ENCODE data around the gene ZDHHC11B.
"Not testable (repeated sequence)": the region's sequence is repeated elsewhere in the genome, so short reads cannot be mapped to it uniquely, and the experiment has no call there.

Gene ZDHHC11B

GRCh38 chr5:763397-763796, 21.1 kb downstream of the ZDHHC11B start:
- no peaks in the 10 kb centered on the region for H3K9me3 ChIP-seq (replicated peaks; ENCODE audit: low read length)

GRCh38 chr5:762996-763395, 21.5 kb downstream of the ZDHHC11B start:
- not testable (repeated sequence) for H3K9ac ChIP-seq (ENCODE audit: low read depth, low read length); H3K36me3 ChIP-seq (ENCODE audit: insufficient read depth, low read length); H3K4me3 ChIP-seq (ENCODE audit: low read length); H3K4me1 ChIP-seq (ENCODE audit: control insufficient read depth, insufficient read depth, low read length); H3K4me2 ChIP-seq (ENCODE audit: low read length); H3K9me3 ChIP-seq (replicated peaks; ENCODE audit: low read length)
- peaks cover 16% of the 10 kb centered on the region for H3K27me3 ChIP-seq (ENCODE audit: control insufficient read depth, insufficient read depth, low read length)

More at GRCh38 chr5:763397-763796, 21.1 kb downstream of the ZDHHC11B start:
- Histone ChIP-seq H3K4me1 (ENCODE audit: control insufficient read depth, insufficient read depth, low read length) (no peaks in the 10 kb centered on the region), H3K4me3 (ENCODE audit: low read length) (no peak overlapping the region), H3K36me3 (ENCODE audit: insufficient read depth, low read length) (no peaks in the 10 kb centered on the region), H3K4me2 (ENCODE audit: low read length) (no peak overlapping the region), H3K9ac (ENCODE audit: low read depth, low read length) (no peak overlapping the region), H3K27me3 (ENCODE audit: control insufficient read depth, insufficient read depth, low read length) (peaks cover 12% of the 10 kb centered on the region)

GRCh38 chr5:761854-762710, 22.4 kb downstream of the ZDHHC11B start:
- no peak overlapping the region for H3K4me2 ChIP-seq (ENCODE audit: low read length)
- H3K9ac ChIP-seq (ENCODE audit: low read depth, low read length) = no peak overlapping the region
- no peaks in the 10 kb centered on the region for H3K4me1 ChIP-seq (ENCODE audit: control insufficient read depth, insufficient read depth, low read length)
- peaks cover 25% of the 10 kb centered on the region for H3K27me3 ChIP-seq (ENCODE audit: control insufficient read depth, insufficient read depth, low read length)
- no peaks in the 10 kb centered on the region for H3K36me3 ChIP-seq (ENCODE audit: insufficient read depth, low read length)
- no peaks in the 10 kb centered on the region for H3K9me3 ChIP-seq (replicated peaks; ENCODE audit: low read length)
- H3K4me3 ChIP-seq (ENCODE audit: low read length) = no peak overlapping the region

GRCh38 chr5:761059-761771, 23.3 kb downstream of the ZDHHC11B start:
- H3K27me3 ChIP-seq (ENCODE audit: control insufficient read depth, insufficient read depth, low read length) = peaks cover 30% of the 10 kb centered on the region

GRCh38 chr5:760363-761058, 24.0 kb downstream of the ZDHHC11B start:
- H3K36me3 ChIP-seq (ENCODE audit: insufficient read depth, low read length) = no peaks in the 10 kb centered on the region
- no peak overlapping the region for H3K9ac ChIP-seq (ENCODE audit: low read depth, low read length)
- H3K4me2 ChIP-seq (ENCODE audit: low read length) = no peak overlapping the region
- peaks cover 30% of the 10 kb centered on the region for H3K27me3 ChIP-seq (ENCODE audit: control insufficient read depth, insufficient read depth, low read length)
- no peaks in the 10 kb centered on the region for H3K9me3 ChIP-seq (replicated peaks; ENCODE audit: low read length)
- H3K4me3 ChIP-seq (ENCODE audit: low read length) = no peak overlapping the region
- H3K4me1 ChIP-seq (ENCODE audit: control insufficient read depth, insufficient read depth, low read length) = no peaks in the 10 kb centered on the region

More at GRCh38 chr5:761059-761771, 23.3 kb downstream of the ZDHHC11B start:
- Histone ChIP-seq H3K9me3 (replicated peaks; ENCODE audit: low read length) (no peaks in the 10 kb centered on the region), H3K4me2 (ENCODE audit: low read length) (no peak overlapping the region), H3K4me1 (ENCODE audit: control insufficient read depth, insufficient read depth, low read length) (no peaks in the 10 kb centered on the region), H3K36me3 (ENCODE audit: insufficient read depth, low read length) (no peaks in the 10 kb centered on the region), H3K4me3 (ENCODE audit: low read length) (no peak overlapping the region), H3K9ac (ENCODE audit: low read depth, low read length) (no peak overlapping the region)

- Histone ChIP-seq H3K36me3 (ENCODE audit: insufficient read depth, low read length) (no peaks in the 10 kb centered on the region), H3K27me3 (ENCODE audit: control insufficient read depth, insufficient read depth, low read length) (peaks cover 30% of the 10 kb centered on the region), H3K9me3 (replicated peaks; ENCODE audit: low read length) (no peaks in the 10 kb centered on the region), H3K9ac (ENCODE audit: low read depth, low read length) (no peak overlapping the region), H3K4me2 (ENCODE audit: low read length) (no peak overlapping the region), H3K4me1 (ENCODE audit: control insufficient read depth, insufficient read depth, low read length) (no peaks in the 10 kb centered on the region), H3K4me3 (ENCODE audit: low read length) (no peak overlapping the region)
These were observed 24.7 kb downstream of the ZDHHC11B start for GRCh38 chr5:759781-760362.

- Histone ChIP-seq H3K4me3 (ENCODE audit: low read length) (no peak overlapping the region), H3K4me1 (ENCODE audit: control insufficient read depth, insufficient read depth, low read length) (no peaks in the 10 kb centered on the region), H3K36me3 (ENCODE audit: insufficient read depth, low read length) (no peaks in the 10 kb centered on the region), H3K9me3 (replicated peaks; ENCODE audit: low read length) (no peaks in the 10 kb centered on the region), H3K27me3 (ENCODE audit: control insufficient read depth, insufficient read depth, low read length) (peaks cover 30% of the 10 kb centered on the region), H3K4me2 (ENCODE audit: low read length) (no peak overlapping the region), H3K9ac (ENCODE audit: low read depth, low read length) (no peak overlapping the region)
These were observed 25.3 kb downstream of the ZDHHC11B start for GRCh38 chr5:759111-759751.

- H3K4me3 ChIP-seq (ENCODE audit: low read length) = no peak overlapping the region
- no peak overlapping the region for H3K4me2 ChIP-seq (ENCODE audit: low read length)
- H3K36me3 ChIP-seq (ENCODE audit: insufficient read depth, low read length) = no peaks in the 10 kb centered on the region
- H3K27me3 ChIP-seq (ENCODE audit: control insufficient read depth, insufficient read depth, low read length) = peaks cover 30% of the 10 kb centered on the region
- H3K9me3 ChIP-seq (replicated peaks; ENCODE audit: low read length) = no peaks in the 10 kb centered on the region
- no peak overlapping the region for H3K9ac ChIP-seq (ENCODE audit: low read depth, low read length)
- no peaks in the 10 kb centered on the region for H3K4me1 ChIP-seq (ENCODE audit: control insufficient read depth, insufficient read depth, low read length)
These were observed 25.9 kb downstream of the ZDHHC11B start for GRCh38 chr5:758698-759053.

- no peak overlapping the region for H3K9ac ChIP-seq (ENCODE audit: low read depth, low read length)
- H3K9me3 ChIP-seq (replicated peaks; ENCODE audit: low read length) = no peaks in the 10 kb centered on the region
These were observed 26.4 kb downstream of the ZDHHC11B start for GRCh38 chr5:757931-758697.

GRCh38 chr5:757346-757930, 27.1 kb downstream of the ZDHHC11B start:
- Histone ChIP-seq H3K27me3 (ENCODE audit: control insufficient read depth, insufficient read depth, low read length) (peaks cover 30% of the 10 kb centered on the region), H3K4me1 (ENCODE audit: control insufficient read depth, insufficient read depth, low read length) (no peaks in the 10 kb centered on the region), H3K4me3 (ENCODE audit: low read length) (no peak overlapping the region), H3K4me2 (ENCODE audit: low read length) (no peak overlapping the region), H3K36me3 (ENCODE audit: insufficient read depth, low read length) (no peaks in the 10 kb centered on the region), H3K9ac (ENCODE audit: low read depth, low read length) (no peak overlapping the region), H3K9me3 (replicated peaks; ENCODE audit: low read length) (no peaks in the 10 kb centered on the region)

More at GRCh38 chr5:757931-758697, 26.4 kb downstream of the ZDHHC11B start:
- Histone ChIP-seq H3K36me3 (ENCODE audit: insufficient read depth, low read length) (no peaks in the 10 kb centered on the region), H3K4me1 (ENCODE audit: control insufficient read depth, insufficient read depth, low read length) (no peaks in the 10 kb centered on the region), H3K4me3 (ENCODE audit: low read length) (no peak overlapping the region), H3K4me2 (ENCODE audit: low read length) (no peak overlapping the region), H3K27me3 (ENCODE audit: control insufficient read depth, insufficient read depth, low read length) (peaks cover 30% of the 10 kb centered on the region)
